OCI-LY3 (cell line): ENCODE measurements around the gene WDR11.

Source experiments
- EZH2phosphoT487 ChIP-seq: fragments of 200-600 bp; shearing (Covaris generic); IDR thresholded peaks from 2 replicates; pipeline ENCODE4 v1.6.1; 2018; ENCODE audit warnings: antibody characterized with exemption, mixed run types, low read depth
- TF ChIP-seq, protein P1 (sequence below): fragments of 200-600, 300-600 bp; sonication (generic); IDR thresholded peaks from 2 replicates; pipeline ENCODE4 v1.5.1; 2014; ENCODE audit warnings: antibody characterized with exemption, low read length, low read depth

DNA sequence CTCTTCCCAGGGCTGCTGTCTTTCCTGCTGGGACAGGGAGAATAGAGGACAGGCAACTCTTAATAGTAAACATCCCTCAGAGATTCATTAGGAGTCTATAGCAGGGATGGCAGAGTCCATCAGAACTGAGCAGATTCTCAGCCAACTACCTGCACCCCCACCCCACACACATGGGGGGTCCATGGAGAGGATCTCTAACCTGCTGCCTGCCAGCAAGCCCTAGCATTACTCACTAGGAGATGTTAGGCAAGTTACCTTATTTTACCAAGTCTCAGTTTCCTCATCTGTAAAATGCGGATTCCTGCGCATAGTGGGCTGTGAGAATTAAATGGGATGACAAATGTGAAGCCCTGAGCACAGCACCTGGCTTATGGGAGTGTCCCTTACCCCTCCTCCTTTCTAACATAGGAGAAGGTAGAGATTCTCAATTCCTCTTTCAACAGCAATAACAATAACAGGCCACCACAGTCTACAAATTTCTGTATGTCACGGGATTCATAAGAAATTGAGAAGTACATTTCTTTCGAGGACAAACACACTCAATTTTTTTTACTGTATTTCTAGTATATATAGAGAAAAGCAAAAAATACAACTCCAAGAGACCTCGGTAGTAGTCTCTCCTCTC lies 23.8 kb upstream of the WDR11 start:
- TF ChIP-seq, protein P1, sequence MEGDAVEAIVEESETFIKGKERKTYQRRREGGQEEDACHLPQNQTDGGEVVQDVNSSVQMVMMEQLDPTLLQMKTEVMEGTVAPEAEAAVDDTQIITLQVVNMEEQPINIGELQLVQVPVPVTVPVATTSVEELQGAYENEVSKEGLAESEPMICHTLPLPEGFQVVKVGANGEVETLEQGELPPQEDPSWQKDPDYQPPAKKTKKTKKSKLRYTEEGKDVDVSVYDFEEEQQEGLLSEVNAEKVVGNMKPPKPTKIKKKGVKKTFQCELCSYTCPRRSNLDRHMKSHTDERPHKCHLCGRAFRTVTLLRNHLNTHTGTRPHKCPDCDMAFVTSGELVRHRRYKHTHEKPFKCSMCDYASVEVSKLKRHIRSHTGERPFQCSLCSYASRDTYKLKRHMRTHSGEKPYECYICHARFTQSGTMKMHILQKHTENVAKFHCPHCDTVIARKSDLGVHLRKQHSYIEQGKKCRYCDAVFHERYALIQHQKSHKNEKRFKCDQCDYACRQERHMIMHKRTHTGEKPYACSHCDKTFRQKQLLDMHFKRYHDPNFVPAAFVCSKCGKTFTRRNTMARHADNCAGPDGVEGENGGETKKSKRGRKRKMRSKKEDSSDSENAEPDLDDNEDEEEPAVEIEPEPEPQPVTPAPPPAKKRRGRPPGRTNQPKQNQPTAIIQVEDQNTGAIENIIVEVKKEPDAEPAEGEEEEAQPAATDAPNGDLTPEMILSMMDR: no peak
- no peak for TF ChIP-seq EZH2phosphoT487
